HG03460 (cell line): ENCODE measurements around the gene TSSC4.
A peak's percentile ranks its signal among the peaks of the same experiment; 100 is the strongest.

ENCODE experiments used
- ATAC-seq: cut with Tn5 transposase; IDR thresholded peaks from one replicate; pipeline ENCODE4 v1.9.1; 2021; ENCODE audit not compliant: unreplicated experiment

Gene TSSC4

GRCh38 chr11:2385156-2386151, 15.1 kb upstream of the TSSC4 start:
- peak; percentile 34 for ATAC-seq

DNA sequence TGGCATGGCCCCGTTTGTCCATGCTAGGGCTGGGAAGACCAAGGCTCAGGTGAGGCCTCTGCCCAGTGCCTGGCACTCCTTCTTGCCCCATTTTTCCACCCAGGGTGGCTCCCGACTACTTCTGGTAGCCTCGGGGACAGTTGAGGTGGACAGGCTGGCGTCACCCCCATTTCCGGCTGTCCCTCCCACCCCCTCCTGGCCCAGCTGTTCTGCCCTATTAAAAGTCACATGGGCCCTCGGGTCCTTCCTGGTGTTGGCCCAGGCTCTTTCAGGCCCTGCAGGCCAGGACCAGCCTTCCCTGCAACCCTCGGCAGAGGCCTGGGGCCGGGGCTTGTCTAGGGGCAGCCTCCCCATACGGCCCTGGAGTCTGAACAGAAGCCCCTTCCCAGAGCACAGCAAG, 14.0 kb upstream of the TSSC4 start:
- no peak for ATAC-seq

- no peak for ATAC-seq
Measured at GRCh38 chr11:2387266-2387987, 13.1 kb upstream of the TSSC4 start.

- no peak for ATAC-seq
Measured at GRCh38 chr11:2388431-2389376, 11.8 kb upstream of the TSSC4 start.

DNA sequence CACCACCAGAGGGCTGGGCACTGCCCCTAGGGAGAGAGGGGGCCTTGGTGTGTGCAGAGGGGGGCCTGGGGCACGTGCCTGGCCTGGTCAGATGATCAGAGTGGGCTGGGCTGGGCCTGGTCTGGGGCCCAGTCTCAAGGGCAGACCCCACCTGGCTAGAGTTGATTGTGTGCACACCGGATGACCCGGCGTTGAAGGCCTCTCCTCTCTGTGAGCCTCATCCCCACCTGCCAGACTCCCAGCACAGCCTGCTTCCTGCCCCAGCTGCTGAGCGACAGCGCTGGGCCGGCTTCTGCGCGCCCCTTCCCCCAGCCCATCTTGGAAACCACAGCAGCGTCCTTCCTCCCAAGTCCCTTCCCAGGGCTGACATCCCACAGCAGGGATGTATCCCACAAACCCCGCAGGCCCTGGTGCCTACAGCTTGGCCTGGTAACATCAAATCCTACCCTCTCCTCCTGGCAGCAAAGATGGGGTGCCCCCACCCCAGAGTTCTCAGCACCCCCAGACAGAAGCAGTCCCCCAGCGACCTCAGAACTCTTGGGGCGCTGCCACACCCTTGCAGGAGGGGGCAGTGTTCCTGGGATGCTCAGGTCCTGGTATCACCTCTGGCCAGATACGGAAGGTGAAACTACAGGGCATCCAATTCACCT, 11.0 kb upstream of the TSSC4 start:
- ATAC-seq, result no peak

DNA sequence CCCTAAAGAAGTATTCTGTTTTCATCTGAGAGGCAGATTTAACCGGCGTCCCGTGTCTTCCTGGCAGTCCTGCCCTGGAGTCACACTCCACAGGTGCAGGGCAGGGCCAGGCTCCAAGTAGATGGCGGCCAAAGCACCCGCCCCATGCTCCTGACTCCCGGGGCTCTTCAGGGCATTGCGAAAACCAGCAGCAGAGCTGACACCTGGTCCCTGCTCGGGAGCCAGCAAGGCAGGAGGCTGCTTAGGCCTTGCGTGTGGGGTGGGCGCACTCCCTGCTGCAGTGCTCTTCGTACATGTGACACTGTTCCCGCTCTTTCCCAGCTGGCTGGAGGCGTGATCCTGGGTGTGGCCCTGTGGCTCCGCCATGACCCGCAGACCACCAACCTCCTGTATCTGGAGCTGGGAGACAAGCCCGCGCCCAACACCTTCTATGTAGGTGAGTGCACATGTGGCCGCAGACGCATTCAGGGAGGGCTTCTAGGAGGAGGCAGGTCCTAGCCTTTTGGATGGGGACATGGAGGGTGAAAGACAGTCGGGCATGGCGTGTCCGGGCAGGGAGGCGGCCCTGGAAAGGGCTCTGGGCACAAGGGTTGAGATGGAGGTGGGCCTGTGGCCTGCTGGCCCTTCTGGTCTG, 10.3 kb upstream of the TSSC4 start:
- ATAC-seq, result no peak

DNA sequence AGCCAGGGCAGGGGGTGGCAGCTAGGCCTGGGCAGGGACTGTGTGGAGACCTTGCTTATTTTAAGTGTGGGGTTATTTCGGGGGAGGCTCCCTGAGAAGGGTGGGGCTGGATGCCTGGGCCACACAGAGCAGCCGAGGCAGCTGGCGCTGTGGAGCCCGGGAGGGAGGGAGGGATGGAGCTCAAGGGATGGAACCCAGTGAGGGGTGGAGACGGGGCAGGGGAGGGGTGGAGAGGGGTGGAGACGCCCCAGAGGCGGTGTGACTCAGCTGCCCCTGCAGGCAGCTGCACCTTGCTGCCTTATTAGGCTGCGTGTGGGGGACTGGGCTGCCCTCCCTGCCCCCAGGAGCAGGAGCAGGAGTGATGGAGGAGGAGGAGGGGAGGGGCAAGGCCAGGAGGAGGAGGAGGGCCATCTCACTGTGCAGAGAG, 9.8 kb upstream of the TSSC4 start:
- ATAC-seq, result no peak

DNA sequence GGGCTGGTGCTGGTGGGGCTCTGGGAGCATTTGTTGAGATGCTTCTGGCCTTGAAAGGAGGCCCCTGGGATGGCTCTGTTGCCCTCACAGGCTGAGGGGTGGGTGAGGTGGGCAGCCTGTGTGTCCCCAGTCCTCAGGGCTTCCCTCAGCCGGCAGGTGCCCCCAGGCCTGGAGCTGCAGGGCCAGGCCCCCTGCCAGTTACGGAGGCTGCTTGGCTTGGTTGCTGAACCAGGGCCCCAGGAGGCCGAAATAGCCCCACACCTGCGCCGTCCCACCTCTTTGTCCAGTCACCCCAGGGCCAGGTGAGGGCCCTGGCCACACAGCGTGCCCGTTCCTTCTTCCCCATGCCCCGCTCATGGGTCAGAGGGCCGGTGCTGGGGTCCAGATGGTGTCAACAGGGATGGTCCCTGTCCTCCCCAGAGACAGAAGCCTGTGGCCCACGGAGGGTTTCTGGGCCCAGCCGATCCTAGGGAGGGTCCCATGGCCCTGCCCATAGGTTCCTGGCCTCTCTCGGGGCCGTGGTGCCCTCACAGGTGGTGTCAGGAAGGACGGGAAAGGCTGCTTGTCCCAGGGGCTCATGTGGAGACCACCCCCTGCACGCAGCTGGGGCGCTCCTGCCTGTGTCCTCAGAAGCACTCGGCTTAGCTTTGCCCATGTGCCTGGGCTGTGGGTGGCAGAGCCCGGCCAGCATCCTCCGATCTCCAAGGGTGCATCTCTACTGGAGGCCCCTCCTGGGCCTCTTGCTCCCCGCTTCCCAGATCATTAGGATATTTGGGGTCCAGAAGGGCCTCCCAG, 9.2 kb upstream of the TSSC4 start:
- ATAC-seq, result no peak

DNA sequence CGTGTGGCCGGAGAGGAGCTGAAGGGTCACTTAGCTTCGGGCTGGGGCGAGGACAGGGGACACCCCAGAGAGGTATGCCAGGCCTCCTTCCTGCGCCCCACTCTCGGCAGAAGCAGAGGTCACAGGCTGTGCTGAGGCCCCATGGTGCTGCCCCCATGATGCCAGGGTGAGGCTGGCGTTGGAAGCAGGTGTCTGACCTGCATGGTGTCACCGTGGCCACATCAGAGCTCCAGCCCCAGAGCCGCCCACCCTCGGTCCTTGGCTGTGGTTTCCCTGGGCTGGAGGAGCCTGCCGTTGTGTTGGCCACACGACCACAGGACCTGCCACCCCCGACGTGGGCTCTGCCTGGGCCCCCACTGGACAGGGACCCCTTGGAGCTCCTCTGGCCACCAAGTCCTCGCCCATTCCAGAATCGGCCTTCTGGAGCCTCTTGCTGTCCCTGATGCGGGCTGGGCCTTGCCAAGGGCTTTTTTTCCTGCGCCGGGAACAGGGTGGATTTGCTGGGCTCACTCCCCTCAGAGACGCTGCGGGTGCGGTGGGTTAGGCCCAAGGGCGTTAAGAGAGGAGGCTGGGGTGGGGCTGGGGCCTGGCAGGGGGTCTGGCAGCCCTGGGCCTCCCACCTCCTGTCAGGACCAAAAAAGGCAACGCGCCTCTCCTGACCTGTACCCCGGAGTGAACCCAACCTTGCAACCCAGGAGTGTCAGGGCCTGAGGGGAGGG, 8.2 kb upstream of the TSSC4 start:
- ATAC-seq, result no peak

GRCh38 chr11:2393111-2393868, 7.3 kb upstream of the TSSC4 start:
- ATAC-seq, result no peak

DNA sequence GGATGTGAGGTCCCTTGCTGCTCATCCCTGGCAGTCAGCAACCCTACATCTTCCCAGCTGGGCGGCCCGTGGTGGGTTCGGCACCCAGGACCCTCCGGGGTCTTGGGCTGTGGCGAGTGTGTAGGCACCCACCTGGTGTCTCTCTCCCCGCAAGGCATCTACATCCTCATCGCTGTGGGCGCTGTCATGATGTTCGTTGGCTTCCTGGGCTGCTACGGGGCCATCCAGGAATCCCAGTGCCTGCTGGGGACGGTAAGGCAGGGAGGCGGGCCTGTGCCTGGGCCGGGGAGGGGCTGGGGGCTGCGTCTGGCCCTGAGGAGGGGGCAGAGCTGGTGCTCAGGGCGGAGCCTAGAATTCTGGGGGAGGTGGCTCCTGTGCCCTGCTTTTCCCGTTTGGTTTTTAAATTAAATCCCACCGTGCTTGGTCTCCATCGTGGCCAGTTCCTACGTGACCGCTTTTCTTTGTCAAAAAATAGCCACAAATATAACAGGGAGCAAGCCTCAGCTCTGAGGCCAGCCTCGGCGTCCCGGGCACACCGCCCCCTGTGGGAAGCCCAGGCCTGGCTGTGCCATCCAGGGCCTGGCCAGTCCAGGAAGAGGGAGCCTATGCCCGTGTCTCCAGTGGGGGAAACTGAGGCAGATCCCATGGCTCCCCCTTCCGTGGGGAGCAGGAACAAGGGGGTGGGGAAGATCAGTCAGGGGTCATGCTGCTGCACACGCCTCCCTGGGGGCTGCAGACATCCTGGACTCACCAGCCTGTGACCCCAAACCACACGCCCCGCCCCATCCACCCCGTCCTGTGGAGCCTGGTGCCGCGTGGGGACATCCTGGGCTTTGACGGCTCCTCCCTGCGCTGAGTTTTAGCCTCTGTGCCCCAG, 6.4 kb upstream of the TSSC4 start:
- ATAC-seq, result no peak

- ATAC-seq, result no peak
Measured at GRCh38 chr11:2394818-2395105, 5.8 kb upstream of the TSSC4 start.

DNA sequence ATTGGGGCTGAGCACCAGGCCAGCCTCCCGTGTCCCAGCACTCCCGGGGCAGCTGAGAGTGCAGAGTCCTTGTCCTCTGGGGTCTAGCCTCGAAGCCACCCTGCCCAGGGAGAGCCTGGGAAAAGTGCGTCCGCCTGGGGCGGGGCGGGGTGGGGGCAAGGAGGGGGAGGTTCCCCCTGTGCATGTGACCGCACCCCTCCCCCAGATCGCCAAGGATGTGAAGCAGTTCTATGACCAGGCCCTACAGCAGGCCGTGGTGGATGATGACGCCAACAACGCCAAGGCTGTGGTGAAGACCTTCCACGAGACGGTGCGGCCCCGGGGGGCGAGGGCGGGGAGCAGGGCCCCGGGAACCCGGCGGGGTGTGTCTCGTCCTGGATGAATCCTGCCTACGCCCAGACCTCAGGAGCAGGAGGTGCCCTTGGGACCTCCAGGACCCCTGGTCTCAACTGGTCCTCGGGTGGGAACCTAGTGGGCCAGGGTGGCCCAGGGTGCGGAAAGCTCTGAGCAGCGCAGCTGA, 5.3 kb upstream of the TSSC4 start:
- ATAC-seq, result no peak

DNA sequence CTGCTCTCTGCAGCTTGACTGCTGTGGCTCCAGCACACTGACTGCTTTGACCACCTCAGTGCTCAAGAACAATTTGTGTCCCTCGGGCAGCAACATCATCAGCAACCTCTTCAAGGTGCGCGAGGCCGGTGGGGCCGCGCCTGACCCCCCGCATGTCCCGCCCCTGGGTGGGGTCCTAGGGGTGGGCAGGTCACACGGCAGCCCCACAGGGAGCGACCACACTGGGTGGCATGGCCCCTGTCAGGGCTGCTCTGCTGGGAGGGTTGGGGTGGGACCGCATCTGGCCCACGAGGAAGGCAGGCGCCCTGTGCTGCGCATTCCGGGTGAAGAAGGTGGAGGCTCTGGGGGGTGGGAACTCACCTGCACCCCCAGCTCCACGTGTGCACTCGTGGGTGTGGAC, 4.7 kb upstream of the TSSC4 start:
- no peak for ATAC-seq

- ATAC-seq, result no peak
Measured at GRCh38 chr11:2396471-2396870, 4.1 kb upstream of the TSSC4 start.

GRCh38 chr11:2397005-2397404, 3.5 kb upstream of the TSSC4 start:
- no peak for ATAC-seq
